RPMI7951 (cell line): Measurements from ENCODE around the gene HMCN1. TPM values are rescaled to one million over a fixed set of nuclear protein-coding genes. Genes with fewer than 3 reads are reported as not detected.

ENCODE experiments used
- DNase-seq: peaks from one replicate; pipeline ENCODE4 v3.0.0-alpha.2; 2012; ENCODE audit warnings: low read depth
- total RNA-seq: library from RNA; depleted of rRNA; stranded (reverse); fragments of >200 nt; shearing (Covaris generic); gene quantifications from 2 replicates; pipeline ENCODE4 v1.2.3, GENCODE V29; 2014

Gene HMCN1
- total RNA-seq, 1 experiment from 2014 or later: 2.8 TPM

- DNase-seq: no peak
Measured at GRCh38 chr1:185804608-185805007, 70.4 kb downstream of the HMCN1 start.

- no peak for DNase-seq
Measured at GRCh38 chr1:185807275-185807674, 73.1 kb downstream of the HMCN1 start.

- no peak for DNase-seq
Measured at GRCh38 chr1:185808631-185809030, 74.4 kb downstream of the HMCN1 start.

GRCh38 chr1:185811073-185811709, 77.0 kb downstream of the HMCN1 start:
- no peak for DNase-seq

- DNase-seq: no peak
Measured at GRCh38 chr1:185812934-185813333, 78.7 kb downstream of the HMCN1 start.

GRCh38 chr1:185813401-185813979, 79.3 kb downstream of the HMCN1 start:
- DNase-seq: peak; percentile 57

GRCh38 chr1:185816460-185816859, 82.3 kb downstream of the HMCN1 start:
- peak; percentile 51 for DNase-seq

GRCh38 chr1:185819798-185820197, 85.6 kb downstream of the HMCN1 start:
- no peak for DNase-seq

GRCh38 chr1:185821612-185822385, 87.6 kb downstream of the HMCN1 start:
- peak; percentile 12 for DNase-seq

- peak; percentile 69 for DNase-seq
Measured at GRCh38 chr1:185823467-185823866, 89.3 kb downstream of the HMCN1 start.

GRCh38 chr1:185824106-185824505, 89.9 kb downstream of the HMCN1 start:
- DNase-seq: peak; percentile 33

GRCh38 chr1:185825556-185825955, 91.4 kb downstream of the HMCN1 start:
- DNase-seq: peak; percentile 72

- no peak for DNase-seq
Measured at GRCh38 chr1:185834371-185834905, 100.2 kb downstream of the HMCN1 start.

GRCh38 chr1:185835191-185835590, 101.0 kb downstream of the HMCN1 start:
- DNase-seq: no peak

- no peak for DNase-seq
Measured at GRCh38 chr1:185837711-185838110, 103.5 kb downstream of the HMCN1 start.

- no peak for DNase-seq
Measured at GRCh38 chr1:185838111-185838510, 103.9 kb downstream of the HMCN1 start.

GRCh38 chr1:185840880-185841279, 106.7 kb downstream of the HMCN1 start:
- no peak for DNase-seq

GRCh38 chr1:185843297-185843869, 109.2 kb downstream of the HMCN1 start:
- no peak for DNase-seq

GRCh38 chr1:185843986-185844385, 109.8 kb downstream of the HMCN1 start:
- DNase-seq: no peak

GRCh38 chr1:185846672-185847444, 112.7 kb downstream of the HMCN1 start:
- DNase-seq: peak; percentile 46

GRCh38 chr1:185849014-185849413, 114.8 kb downstream of the HMCN1 start:
- no peak for DNase-seq

GRCh38 chr1:185850366-185850765, 116.2 kb downstream of the HMCN1 start:
- DNase-seq: peak; percentile 41
